KBM-7 (cell line): ENCODE measurements around the gene SURF6.
A peak's percentile ranks its signal among the peaks of the same experiment; 100 is the strongest.
"Not testable (repeated sequence)": the region's sequence is repeated elsewhere in the genome, so short reads cannot be mapped to it uniquely, and the experiment has no call there.

ENCODE experiments used
- DNase-seq: peaks from one replicate; pipeline ENCODE4 v3.0.0-alpha.2; 2015
- in situ Hi-C: fragments of 300-500 bp; cut with MboI; formaldehyde crosslinking; loops from 2 replicates; pipeline ENCODE4 v1.14.3; 2020; ENCODE audit warnings: low sequenced_read_pairs, low pct_unique_long_range_greater_than_20kb, mixed read lengths

Gene SURF6

GRCh38 chr9:133335924-133336811 lies at the start of gene SURF6:
Gene SURF6, minus strand, starts transcription at chr9:133336188. Its CDS starts 56 bp downstream, at chr9:133336132.
- DNase-seq, result peak; percentile 93
- in situ Hi-C loops, result no loop called here

GRCh38 chr9:133385452-133385851 lies 49.5 kb upstream of the SURF6 start:
- in situ Hi-C loops, result no loop called here
- DNase-seq, result no peak

GRCh38 chr9:133384736-133385321 lies 48.8 kb upstream of the SURF6 start:
- DNase-seq, result no peak
- in situ Hi-C loops, result no loop called here

- in situ Hi-C loops, result no loop called here
- no peak for DNase-seq
Observed at GRCh38 chr9:133383438-133383837, 47.5 kb upstream of the SURF6 start.

GRCh38 chr9:133382507-133383141 lies 46.6 kb upstream of the SURF6 start:
- no peak for DNase-seq
- in situ Hi-C loops, result no loop called here

- in situ Hi-C loops, result no loop called here
- DNase-seq, result no peak
Observed at GRCh38 chr9:133380734-133381133, 44.7 kb upstream of the SURF6 start.

- in situ Hi-C loops, result no loop called here
- no peak for DNase-seq
Observed at GRCh38 chr9:133379153-133380086, 43.4 kb upstream of the SURF6 start.

- in situ Hi-C loops, result no loop called here
- DNase-seq, result no peak
Observed at GRCh38 chr9:133378408-133378962, 42.5 kb upstream of the SURF6 start.

- DNase-seq, result no peak
- in situ Hi-C loops, result no loop called here
Observed at GRCh38 chr9:133377721-133378216, 41.8 kb upstream of the SURF6 start.

GRCh38 chr9:133377280-133377679 lies 41.3 kb upstream of the SURF6 start:
- DNase-seq, in situ Hi-C loops: not testable (repeated sequence)

GRCh38 chr9:133375724-133376654 lies 40.0 kb upstream of the SURF6 start, which contains the start of the genes STKLD1 and SURF4:
Gene STKLD1, plus strand, starts transcription at chr9:133376366. Its CDS starts 108 bp downstream, at chr9:133376474.
Gene SURF4, minus strand, starts transcription at chr9:133376060. Its CDS starts 91 bp downstream, at chr9:133375969.
- DNase-seq, result peak; percentile 97
- in situ Hi-C loops, result no loop called here

- peak; percentile 56 for DNase-seq
Observed at GRCh38 chr9:133375116-133375723, 39.2 kb upstream of the SURF6 start.

GRCh38 chr9:133374612-133375115 lies 38.7 kb upstream of the SURF6 start:
- in situ Hi-C loops, result no loop called here
- peak; percentile 56 for DNase-seq

More at GRCh38 chr9:133375116-133375723, 39.2 kb upstream of the SURF6 start:
- in situ Hi-C loops, result no loop called here

- in situ Hi-C loops, result no loop called here
- DNase-seq, result no peak
Observed at GRCh38 chr9:133372144-133372543, 36.2 kb upstream of the SURF6 start.

GRCh38 chr9:133371261-133371711 lies 35.3 kb upstream of the SURF6 start:
- DNase-seq, result no peak
- in situ Hi-C loops, result no loop called here

- no peak for DNase-seq
- in situ Hi-C loops, result no loop called here
Observed at GRCh38 chr9:133370685-133371084, 34.7 kb upstream of the SURF6 start.

- DNase-seq, result no peak
- in situ Hi-C loops, result no loop called here
Observed at GRCh38 chr9:133369933-133370332, 33.9 kb upstream of the SURF6 start.
